GM12865 (cell line): ENCODE results near the gene PCDHA11.
"Not testable (repeated sequence)": the region's sequence is repeated elsewhere in the genome, so short reads cannot be mapped to it uniquely, and the experiment has no call there.

ENCODE experiments used
- DNase-seq: peaks from one replicate; pipeline ENCODE4 v3.0.0; 2010; ENCODE audit warnings: low read depth
- H3K4me3 ChIP-seq: 2 replicates; pipeline ENCODE4 v1.5.1; 2011; ENCODE audit warnings: mild to moderate bottlenecking, low read depth, low read length, control low read depth
- TF ChIP-seq, protein P1 (sequence below): IDR thresholded peaks from 2 replicates; pipeline ENCODE4 v1.5.1; 2011; ENCODE audit warnings: low read length, control low read depth, low read depth, inconsistent platforms; ENCODE audit not compliant: insufficient read depth; ENCODE audit errors: missing control alignments

The PCDHA11 gene

DNA sequence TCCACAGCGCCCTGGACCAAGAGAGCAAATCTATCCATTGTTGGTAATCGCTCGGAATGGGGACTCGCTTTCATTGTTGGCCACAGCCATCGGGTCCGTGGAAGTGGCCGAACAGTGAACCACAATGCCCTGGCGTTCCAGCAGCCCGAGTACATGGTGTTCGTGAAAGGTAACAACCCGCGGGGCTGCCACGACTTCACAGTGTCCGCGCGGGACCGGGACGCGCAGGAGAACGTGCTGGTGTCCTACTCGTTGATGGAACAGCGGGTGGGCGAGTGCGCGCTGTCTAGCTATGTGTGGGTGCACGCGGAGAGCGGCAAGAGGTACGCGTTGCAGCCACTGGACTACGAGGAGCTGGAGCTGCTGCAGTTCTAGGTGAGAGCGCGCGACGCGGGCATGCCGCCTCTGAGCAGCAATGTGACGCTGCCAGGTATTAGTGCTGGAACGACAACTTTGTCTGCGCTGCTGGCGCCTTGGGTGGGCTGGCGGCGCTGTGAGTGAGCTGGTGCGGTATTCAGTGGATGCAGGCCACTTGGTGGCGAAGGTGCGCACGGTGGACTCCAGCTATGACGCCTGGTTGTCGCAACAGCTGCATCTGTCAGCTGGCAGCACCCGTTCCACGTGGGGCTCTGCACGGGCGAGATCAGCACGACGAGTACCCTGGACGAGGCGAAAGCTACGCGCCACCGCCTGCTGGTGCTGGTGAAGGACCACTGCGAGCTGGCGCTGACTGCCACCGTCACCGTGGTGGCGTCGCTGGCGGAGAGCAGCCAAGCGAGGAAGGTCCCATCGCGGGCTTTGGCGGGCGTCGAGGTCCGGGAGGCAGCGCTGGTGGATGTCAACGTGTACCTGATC, 6.1 kb upstream of the PCDHA11 start:
- no peak overlapping the region for H3K4me3 ChIP-seq
- DNase-seq: no peak
- TF ChIP-seq, protein P1, sequence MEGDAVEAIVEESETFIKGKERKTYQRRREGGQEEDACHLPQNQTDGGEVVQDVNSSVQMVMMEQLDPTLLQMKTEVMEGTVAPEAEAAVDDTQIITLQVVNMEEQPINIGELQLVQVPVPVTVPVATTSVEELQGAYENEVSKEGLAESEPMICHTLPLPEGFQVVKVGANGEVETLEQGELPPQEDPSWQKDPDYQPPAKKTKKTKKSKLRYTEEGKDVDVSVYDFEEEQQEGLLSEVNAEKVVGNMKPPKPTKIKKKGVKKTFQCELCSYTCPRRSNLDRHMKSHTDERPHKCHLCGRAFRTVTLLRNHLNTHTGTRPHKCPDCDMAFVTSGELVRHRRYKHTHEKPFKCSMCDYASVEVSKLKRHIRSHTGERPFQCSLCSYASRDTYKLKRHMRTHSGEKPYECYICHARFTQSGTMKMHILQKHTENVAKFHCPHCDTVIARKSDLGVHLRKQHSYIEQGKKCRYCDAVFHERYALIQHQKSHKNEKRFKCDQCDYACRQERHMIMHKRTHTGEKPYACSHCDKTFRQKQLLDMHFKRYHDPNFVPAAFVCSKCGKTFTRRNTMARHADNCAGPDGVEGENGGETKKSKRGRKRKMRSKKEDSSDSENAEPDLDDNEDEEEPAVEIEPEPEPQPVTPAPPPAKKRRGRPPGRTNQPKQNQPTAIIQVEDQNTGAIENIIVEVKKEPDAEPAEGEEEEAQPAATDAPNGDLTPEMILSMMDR: no peak

- no peak for DNase-seq
- H3K4me3 ChIP-seq: no peak overlapping the region
- TF ChIP-seq, protein P1: no peak
Measured at GRCh38 chr5:140869555-140869886, 764 bp downstream of the PCDHA11 start.

- DNase-seq: no peak
Measured at GRCh38 chr5:140870221-140871201, 1.8 kb downstream of the PCDHA11 start.

GRCh38 chr5:140875085-140876065, 6.6 kb downstream of the PCDHA11 start, which contains the start of gene PCDHA12:
PCDHA12 (plus strand) TSS chr5:140875308; CDS start chr5:140875473, 165 bp downstream.
- TF ChIP-seq, protein P1: no peak
- no peak within 1 kb of the TSS for H3K4me3 ChIP-seq
- DNase-seq: no peak

More at GRCh38 chr5:140870221-140871201, 1.8 kb downstream of the PCDHA11 start:
- no peak overlapping the region for H3K4me3 ChIP-seq
- TF ChIP-seq, protein P1: no peak

DNA sequence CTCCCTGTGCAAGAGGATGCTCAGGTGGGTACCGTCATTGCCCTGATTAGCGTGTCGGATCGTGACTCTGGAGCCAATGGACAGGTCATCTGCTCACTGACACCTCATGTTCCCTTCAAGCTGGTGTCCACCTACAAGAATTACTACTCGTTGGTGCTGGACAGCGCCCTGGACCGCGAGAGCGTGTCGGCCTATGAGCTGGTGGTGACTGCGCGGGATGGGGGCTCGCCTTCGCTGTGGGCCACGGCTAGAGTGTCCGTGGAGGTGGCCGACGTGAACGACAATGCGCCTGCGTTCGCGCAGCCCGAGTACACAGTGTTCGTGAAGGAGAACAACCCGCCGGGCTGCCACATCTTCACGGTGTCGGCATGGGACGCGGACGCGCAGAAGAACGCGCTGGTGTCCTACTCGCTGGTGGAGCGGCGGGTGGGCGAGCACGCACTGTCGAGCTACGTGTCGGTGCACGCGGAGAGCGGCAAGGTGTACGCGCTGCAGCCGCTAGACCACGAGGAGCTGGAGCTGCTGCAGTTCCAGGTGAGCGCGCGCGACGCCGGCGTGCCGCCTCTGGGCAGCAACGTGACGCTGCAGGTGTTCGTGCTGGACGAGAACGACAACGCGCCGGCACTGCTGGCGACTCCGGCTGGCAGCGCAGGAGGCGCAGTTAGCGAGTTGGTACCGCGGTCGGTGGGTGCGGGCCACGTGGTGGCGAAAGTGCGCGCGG, 7.9 kb downstream of the PCDHA11 start:
- H3K4me3 ChIP-seq, DNase-seq: not testable (repeated sequence)

GRCh38 chr5:140877262-140877581, 8.5 kb downstream of the PCDHA11 start:
- DNase-seq: no peak
- TF ChIP-seq, protein P1: no peak
- H3K4me3 ChIP-seq: no peak overlapping the region
